TTC549 (cell line): ENCODE results near the gene CAMK2N2.

Experiments used
- FAIRE-seq: peaks from 2 replicates; lab custom pipeline; 2012; peaks lifted over from hg19 to GRCh38; lab: Jason Lieb, UNC

Gene CAMK2N2

DNA sequence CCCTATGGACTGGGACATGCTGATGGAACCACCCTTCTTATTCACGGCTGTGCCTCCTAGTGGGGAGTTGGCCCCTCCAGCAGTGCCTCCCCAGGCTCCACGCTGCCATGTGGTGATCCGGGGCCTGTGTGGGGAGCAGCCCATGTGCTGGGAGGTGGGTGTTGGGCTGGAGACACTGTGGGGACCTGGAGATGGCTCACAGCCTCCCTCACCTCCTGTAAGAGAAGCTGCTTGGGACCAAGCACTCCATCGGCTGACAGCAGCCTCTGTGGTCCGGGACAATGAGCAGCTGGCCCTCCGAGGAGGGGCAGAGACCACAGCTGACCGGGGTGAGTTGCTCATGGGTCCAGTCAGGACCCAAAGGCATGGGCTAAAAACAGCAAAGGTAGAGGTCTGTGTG, 21.6 kb downstream of the CAMK2N2 start:
- FAIRE-seq: no peak

DNA sequence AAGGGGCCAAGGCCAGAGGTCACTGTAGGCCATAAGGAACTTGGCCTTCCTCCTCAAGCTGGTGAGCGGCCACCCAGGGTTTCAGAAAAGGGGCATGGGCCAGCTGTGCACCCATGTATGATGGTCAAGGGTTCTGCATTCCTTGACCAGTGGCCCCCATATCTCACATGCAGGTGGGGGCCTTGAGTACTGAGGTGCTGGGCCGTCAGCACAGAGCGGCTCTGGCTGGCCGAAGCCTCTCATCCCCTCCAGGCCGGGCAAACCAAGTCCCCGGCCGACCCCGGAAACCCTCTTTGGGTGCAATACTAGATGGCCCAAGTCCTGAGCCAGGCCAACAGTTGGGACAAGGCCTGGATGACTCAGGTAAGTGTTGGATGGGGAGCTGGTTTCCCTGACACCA, 22.1 kb downstream of the CAMK2N2 start:
- FAIRE-seq: no peak

DNA sequence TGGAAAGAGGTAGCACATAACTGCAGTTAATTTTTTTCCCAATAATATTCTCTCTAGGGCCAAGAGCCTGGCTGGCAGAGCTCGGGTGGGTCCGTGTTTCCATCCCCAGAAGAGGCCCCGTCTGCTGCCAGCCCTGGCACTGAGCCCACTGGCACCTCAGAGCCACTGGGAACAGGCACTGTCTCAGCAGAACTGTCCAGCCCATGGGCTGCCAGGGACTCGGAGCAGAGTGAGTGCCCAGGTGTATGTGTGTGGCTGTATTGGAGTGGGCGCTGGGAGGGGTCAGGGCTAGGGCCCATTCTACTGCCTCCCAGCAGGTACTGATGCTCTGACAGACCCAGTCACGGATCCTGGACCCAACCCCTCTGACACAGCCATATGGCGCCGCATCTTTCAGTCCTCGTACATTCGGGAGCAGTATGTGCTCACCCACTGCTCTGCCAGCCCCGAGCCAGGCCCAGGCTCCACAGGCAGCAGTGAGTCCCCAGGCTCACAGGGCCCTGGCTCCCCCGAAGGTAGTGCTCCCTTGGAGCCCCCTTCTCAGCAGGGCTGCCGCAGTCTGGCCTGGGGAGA, 23.0 kb downstream of the CAMK2N2 start:
- no peak for FAIRE-seq

DNA sequence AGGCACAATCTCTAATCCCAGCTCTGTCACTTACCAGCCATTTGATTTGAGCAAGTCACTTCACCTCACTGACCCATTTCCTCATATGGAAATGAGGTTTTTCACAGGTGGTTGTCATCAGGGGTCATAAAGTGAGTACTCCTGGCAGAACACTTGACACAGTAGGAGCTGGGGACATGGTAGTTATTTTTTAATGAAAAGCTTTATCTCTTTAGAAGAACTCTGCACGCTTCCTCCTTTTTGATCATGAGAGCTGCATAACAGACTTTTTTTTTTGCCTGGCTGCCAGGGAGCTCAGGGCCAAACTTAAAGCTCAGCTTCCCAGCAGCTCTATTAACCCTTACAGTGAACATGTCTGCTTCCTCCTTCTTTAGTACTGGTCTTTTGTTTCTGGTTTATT, 23.5 kb downstream of the CAMK2N2 start:
- no peak for FAIRE-seq

DNA sequence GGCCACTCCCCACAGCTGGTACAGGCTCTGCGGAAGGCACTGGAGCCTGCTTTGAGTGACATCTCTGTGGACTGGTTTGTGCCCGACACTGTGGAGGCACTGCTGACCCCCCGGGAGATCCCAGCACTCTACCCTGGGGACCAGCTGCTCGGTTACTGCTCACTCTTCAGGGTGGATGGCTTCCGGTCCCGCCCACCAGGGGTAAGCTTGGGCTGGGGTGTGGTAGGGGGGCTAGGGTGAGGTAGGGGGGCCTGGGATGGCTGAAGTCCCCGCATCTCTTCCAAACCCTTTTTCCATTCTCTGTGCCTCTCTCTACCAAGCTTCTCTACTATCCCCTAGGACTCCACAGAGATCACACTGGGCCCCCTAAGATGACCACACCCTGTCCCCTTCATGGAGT, 24.1 kb downstream of the CAMK2N2 start:
- no peak for FAIRE-seq

DNA sequence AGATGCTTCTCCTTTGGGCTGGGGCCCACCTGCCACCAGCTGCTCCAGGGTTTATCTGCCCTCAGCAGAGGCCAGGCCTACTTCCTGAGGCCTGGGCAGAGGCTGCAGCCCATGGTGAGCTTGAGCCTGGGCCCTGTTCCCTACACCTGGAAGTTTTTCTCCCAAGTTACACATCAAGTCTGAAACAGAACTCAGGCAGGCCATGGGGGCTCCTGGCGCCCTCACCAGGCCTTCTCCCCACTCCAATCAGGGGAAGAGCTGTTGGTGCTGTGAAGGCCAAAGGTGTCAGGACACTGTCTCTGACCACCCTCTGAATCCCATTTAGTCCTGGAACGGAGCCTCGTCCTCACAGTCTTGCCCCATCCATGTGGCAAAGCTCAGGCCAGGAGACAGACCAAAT, 24.7 kb downstream of the CAMK2N2 start:
- no peak for FAIRE-seq

DNA sequence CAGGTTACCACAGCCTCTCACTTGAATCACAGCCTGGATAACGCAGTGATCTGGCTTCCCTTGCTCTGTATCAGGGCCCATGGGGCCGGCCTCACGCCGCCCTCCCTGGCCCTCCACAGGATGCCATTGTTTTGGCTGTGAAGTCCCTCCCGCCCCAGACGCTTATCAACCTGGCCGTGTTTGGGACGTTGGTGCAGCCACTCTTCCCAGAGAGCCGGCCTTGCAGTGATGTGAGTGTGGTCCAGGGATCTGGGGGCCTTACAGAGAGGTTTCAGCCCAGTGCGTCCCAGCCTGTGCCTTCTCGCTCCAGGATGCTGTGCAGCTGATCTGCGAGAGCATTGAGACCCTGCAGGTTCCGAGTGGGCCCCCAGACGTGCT, 25.3 kb downstream of the CAMK2N2 start:
- FAIRE-seq: no peak

DNA sequence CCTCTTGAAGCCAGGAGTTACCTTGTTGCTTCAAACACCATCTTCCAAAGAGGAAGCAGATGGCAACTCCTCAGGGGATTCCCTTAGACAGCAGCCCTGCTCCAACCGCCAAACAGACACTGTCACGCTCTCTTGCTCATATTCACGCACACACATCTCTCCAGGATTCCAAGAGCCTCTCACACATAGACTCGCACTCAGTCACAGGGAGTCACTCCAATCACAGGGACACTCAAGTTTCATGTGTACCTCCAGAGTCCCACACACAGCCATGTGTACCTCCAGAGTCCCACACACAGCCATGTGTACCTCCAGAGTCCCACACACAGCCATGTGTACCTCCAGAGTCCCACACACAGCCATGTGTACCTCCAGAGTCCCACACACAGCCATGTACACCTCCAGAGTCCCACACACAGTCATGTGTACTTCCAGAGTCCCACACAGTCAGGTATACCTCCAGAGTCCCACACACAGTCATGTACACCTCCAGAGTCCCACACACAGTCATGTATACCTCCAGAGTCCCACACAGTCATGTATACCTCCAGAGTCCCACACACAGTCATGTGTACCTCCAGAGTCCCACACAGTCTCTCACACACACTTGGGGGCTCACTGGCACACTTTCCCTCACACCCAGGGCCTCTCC, 25.8 kb downstream of the CAMK2N2 start:
- FAIRE-seq: no peak

DNA sequence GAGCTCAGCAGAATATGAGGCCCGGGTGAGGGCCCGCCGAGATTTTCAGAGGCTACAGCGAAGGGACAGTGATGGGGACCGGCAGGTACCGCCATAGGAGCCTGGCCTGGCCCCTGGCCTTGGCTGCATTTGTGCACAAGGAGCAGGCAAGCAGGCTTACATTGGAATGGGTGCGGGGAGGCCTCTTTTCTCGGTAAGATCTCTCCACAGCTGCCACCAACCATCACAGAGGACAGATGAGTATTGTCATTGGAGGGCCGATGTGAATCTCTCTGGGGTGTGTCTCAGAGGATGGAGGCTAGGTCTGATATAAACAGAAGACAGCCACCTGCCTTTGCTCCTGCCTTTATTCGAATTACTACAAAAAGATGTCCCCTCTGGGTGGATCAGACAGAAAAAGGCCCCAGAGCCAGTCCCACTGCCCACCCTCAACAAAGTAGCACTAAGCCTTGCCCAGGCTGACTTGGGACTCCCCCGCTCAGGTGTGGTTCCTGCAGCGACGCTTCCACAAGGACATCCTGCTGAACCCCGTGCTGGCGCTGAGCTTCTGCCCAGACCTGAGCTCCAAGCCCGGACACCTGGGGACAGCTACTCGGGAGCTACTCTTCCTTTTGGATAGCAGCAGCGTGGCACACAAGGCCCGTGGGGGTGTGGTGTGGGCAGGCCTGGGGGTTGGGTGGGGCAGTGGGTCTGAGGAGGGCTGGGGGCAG, 26.5 kb downstream of the CAMK2N2 start:
- no peak for FAIRE-seq

DNA sequence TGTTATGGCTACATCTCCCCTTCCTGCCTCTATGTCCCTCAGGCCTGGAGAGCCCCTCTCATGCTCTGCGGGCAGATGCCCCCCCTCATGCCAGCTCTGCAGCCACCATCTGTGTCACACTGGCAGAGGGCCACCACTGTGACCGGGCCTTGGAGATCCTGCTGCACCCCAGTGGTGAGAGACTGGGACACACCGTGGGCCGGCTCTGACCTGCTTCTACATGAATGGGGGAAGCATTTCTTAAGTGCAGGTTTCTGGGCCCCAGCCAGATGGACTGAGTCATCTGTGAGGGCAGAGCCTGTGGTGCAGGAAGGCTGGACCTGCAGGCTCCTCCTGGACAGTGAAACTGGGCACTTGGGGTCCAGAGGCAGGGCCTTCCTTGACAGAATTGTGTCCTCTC, 27.1 kb downstream of the CAMK2N2 start:
- FAIRE-seq: no peak

DNA sequence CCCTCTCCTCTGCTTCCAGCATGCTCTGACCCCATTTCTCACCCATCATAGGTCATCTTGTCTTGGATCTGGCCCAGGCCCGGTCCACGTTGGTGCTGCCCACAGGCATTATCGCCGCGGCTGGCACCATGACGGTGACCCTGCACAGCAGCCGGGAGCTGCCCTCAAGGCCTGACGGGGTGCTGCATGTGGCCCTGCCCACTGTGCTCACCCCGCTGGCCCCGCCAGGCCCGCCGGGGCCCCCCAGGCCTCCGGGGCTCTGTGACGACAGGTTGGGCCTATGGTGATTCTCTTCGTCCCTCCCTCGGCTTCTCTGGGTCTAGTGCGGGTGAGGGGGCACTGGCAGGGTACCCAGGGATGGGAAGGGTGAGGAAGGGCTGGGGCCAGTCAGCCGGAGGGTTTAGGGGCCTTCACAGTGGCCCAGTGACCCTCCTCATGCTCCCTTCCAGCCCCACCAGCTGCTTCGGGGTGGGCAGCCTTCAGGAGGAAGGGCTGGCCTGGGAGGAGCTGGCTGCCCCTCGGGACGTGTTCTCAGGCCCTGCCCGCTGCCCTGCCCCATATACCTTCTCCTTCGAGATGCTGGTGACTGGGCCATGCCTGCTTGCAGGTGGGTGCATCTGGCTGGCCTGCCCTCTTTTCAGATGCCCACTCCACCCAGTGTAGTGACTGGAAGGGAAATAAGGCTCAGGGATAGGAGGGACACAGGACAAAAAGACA, 28.1 kb downstream of the CAMK2N2 start:
- no peak for FAIRE-seq

DNA sequence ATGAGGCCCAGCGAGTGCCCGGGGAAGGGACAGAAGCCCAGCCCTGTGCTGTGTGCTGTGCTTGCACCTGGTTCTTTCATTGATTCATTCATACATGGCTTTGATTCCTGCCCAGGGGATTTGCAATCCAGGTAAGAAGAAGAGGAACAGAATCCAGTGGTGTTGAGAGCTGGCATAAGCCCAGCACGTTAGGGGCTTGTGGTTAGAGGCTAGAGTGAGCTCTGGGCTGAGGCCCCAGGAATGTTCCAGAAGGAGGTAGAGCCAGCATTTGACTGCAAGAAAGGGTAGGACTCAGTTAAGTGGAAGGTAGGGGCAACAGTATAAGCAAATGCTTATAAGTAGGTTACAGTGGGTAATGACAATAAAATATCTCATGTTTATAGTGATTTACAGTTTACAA, 29.7 kb downstream of the CAMK2N2 start:
- FAIRE-seq: no peak

DNA sequence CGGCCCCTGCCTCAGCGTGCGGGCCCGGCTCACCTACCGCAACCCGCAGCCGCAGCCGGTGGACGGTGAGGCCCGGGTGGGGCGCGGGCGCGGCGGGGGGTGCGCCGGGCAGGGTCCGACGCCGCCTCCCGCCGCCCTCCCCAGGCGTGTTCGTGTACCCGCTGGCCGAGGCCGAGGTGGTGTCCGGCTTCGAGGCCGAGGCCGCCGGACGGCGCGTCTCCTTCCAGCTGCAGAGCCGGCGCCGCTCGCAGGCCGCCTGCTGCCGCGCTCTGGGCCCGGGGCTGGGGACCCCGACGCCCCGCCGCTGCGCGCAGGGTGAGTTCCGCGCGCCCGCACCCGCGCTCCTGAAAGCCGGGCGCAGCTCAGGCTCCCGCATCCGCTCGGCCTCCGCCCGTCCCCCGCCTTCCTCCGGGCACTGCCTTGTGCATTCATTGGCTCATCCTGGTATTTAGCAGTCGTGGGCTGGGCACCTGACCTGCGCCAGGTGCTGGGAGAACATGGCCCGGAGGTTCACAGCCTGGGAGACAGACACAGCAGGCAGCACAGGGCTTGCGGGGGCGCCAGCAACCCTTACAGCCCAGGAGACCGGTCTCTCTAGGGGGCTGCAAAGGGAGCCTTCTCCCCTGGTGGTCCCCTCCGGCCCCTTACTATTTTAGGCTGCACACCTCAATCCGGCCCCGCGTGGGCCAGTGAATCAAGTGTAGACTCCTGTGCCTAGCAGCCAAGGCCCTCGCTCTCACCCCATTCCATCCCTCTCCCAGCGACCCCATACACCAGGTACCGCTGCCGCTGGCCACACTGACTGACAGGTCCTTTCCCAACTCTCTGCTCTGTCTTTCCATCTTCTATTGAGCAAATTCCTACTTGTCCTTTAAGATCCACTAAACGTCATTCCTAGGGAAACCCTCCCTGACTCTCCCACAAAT, 30.5 kb downstream of the CAMK2N2 start:
- no peak for FAIRE-seq

DNA sequence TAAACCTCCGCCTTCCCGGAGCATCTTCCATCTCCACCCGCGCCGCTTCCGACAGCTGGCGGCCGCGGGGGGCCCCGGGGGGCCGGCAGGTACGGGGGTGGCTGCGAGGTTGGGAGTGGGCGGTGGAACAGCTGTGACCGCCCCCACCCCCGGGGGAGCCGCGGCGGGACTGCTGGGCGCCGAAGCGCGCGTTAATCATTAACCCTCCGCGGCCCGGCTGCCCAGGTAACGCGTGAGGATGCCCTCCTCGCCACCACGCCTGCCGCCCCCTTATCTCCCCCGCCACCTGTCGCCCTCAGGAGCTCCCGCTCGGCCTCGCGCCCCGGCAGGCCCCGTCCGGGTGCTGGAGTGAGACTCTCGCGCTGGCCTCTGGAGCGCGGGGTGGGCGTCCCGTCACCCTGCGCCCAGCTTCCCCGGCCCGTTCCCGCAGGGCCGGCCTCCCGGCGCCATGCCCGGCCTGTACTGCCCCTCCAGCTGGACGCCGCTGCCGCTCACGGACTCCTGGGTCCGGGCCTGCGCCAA, 31.2 kb downstream of the CAMK2N2 start:
- FAIRE-seq: no peak

DNA sequence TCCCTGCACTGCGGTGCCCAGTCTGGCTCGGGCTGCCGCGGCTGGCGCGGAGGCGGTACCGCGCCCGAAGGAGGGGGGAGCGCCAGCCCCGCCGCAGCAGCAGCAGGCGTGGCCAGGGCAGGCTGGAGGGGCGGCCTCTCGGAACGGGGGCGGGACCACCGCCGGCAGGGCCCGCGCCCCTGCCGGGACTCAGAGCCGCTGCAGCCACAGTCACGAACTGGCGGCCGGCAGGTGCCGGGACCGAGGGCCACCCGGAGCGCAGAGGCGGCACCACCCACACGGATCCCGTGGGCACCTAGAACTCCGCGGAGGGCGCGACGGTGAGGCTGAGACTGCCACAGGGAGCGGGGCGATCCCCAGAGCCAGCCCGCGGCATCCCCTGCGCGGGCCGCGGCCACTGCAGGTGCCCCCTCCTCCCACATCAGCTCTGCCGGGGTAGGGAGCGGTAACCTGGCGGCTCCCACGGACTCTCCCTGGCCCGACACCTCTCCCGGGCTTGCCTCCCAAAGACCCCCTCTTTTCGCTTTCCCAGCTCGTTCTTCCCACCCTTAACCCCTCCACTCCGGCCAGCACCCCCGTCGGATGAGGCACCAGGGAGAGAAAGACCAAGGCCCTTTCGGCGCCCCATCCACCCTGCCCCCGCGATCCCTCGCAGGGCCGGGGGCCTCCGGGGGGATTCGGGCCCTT, 31.8 kb downstream of the CAMK2N2 start, which contains the start of gene VWA5B2:
Gene VWA5B2, plus strand, starts transcription at position 192 of the 687 bp plus-strand sequence. CDS start 944 bp downstream, outside the sequence.
- FAIRE-seq: no peak

DNA sequence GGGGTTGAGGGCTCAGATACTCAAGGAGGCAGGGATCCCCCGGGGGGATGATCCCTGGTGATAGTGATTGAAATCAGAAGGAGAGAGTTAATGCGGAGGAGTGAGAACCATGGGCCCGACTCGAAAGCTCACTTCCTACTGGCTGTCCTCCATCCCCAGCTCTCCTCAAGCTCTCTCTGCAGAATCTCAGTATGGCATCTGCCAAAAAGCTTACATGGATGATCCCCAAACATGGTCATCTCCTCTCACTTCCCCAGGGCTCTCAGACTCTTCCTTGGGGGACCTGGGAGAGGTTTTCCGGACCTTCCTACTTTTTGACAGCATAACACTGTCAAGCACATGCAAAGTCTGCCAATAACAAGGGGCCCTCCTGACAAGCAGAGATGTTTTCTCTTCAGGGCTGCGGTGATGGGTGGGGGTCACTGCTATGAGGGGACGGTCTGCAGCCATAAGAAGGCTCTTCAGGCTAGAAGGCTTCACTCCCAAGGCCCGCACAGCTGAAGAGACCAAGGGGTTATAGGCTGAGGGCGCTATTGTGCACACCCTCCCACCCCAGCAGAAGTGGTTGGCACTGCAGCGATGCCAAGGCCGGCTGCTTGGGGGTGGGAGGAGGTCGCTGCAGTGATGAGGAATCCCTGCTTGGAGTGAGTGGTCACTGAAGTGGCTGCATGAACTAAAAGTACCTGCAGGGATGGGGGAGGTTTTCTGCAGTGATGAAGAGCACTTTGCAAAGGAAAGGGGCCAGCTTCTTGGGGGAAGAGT, 32.8 kb downstream of the CAMK2N2 start:
- no peak for FAIRE-seq

DNA sequence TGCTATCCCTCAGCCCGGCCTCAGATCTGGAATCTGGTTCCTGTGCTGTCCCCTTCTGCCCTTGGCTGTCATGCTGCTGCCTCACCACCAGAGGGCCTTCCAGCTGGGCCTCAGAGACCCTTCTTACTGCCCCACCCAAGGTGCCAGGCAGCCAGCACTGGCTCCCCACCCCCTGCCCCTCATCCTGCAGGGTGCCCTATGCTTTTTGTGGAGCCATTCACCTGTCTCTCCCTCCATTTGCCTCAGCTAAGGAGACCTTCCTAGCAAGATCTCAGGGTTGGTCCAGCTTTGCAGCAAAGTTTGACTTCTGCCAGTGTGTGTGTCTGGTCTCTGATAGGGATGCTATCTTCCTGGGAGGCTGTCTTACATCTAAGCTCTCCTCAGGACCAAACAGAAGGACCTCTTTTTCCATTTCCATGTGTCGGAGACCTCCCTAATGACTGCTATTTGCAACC, 33.8 kb downstream of the CAMK2N2 start:
- FAIRE-seq: no peak

DNA sequence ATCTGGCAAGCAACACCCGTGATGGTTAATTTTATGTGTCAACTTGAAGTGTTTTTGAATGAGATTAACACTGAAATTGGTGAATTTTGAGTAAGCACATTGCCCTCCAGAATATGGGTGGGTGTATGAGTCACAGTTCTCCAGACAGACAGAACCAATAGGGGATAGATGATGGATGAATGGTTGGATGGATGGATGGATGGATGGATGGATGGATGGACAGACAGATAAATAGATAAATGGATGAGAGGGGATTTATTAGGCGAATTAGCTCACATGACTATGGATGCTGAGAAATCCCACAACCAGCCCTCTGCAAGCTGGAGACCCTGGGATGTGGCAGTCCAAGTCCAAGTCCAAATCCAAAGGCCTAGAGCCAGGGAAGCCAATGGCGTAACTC, 37.4 kb downstream of the CAMK2N2 start:
- FAIRE-seq: no peak

DNA sequence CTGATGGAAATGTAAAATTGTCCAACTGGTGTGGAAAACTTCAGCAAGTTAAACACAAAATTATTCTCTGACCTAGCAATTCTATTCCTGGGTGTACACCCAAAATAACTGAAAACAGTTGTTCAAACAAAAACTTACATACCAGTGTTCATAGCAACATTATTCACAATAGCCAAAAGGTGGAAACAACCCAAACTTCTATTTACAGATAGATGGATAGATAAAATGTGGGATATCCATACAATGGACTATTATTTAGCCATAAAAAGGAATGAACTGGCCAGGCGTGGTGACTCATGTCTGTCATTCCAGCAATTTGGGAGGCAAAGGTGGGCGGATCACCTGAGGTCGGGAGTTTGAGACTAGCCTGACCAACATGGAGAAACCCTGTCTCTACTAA, 38.8 kb downstream of the CAMK2N2 start:
- FAIRE-seq: no peak

DNA sequence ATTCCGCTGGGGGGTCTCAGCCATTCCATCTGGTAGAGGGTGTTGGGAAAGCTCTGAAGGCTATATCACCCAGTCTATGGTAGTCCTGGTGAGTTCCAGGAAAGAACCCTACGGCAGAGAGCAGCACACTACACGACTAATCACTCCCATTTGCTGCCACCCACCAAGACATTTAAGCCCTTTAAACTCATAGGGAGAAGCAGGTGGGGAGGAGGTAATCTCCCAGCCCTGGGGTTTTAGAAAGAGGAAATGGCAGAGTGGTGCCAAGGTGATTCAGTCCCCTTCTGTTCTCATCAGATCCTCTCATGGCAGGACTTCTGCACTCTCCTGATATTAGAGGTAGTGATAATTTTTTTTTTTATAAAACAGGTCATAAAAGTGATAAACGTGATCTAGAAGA, 42.5 kb downstream of the CAMK2N2 start:
- FAIRE-seq: no peak
